ENCODE measurements around the gene WDR64. TPM values are rescaled to one million over a fixed set of nuclear protein-coding genes. Genes with fewer than 3 reads are reported as not detected.
"Not testable (repeated sequence)": the region's sequence is repeated elsewhere in the genome, so short reads cannot be mapped to it uniquely, and the experiment has no call there.

The WDR64 gene
- total RNA-seq, 3 donors from 2014 or later, result not detected

- H3K4me3 ChIP-seq, result no peak overlapping the region
- H3K36me3 ChIP-seq, result no peaks in the 10 kb centered on the region
- no peak for TF ChIP-seq POLR2A (IDR thresholded peaks at IDR 0.05)
- TF ChIP-seq POLR2AphosphoS5 (IDR thresholded peaks at IDR 0.05), result no peak
- TF ChIP-seq CTCF (IDR thresholded peaks at IDR 0.05), result no peak
- H3K27ac ChIP-seq, result no peak overlapping the region
- no peaks in the 10 kb centered on the region for H3K4me1 ChIP-seq
- peaks cover 0 to 4% of the 10 kb centered on the region in 2 donors for H3K9me3 ChIP-seq
- DNase-seq (ENCODE audit: low spot score in 2 of 2), result no peak
- no peaks in the 10 kb centered on the region for H3K27me3 ChIP-seq
- intact Hi-C loops (cut with DNase I; ENCODE audit: low total_unique reads), result no loop called here
These were observed 27.3 kb downstream of the WDR64 start for GRCh38 chr1:241679404-241679803.

GRCh38 chr1:241679961-241680360, 27.9 kb downstream of the WDR64 start:
- Histone ChIP-seq H3K27me3 (no peaks in the 10 kb centered on the region), H3K9me3 (peaks cover 0 to 4% of the 10 kb centered on the region in 2 donors), H3K36me3 (no peaks in the 10 kb centered on the region), H3K4me1 (no peaks in the 10 kb centered on the region), H3K4me3 (no peak overlapping the region), H3K27ac (no peak overlapping the region)
- intact Hi-C loops (cut with DNase I; ENCODE audit: low total_unique reads), result no loop called here
- TF ChIP-seq POLR2AphosphoS5 (IDR thresholded peaks at IDR 0.05) (no peak), CTCF (IDR thresholded peaks at IDR 0.05) (no peak), POLR2A (IDR thresholded peaks at IDR 0.05) (no peak)
- no peak for DNase-seq (ENCODE audit: low spot score in 2 of 2)

GRCh38 chr1:241681861-241682448, 29.9 kb downstream of the WDR64 start:
- DNase-seq (ENCODE audit: low spot score in 2 of 2); H3K4me1 ChIP-seq; H3K27ac ChIP-seq; H3K4me3 ChIP-seq; H3K27me3 ChIP-seq; intact Hi-C loops (cut with DNase I; ENCODE audit: low total_unique reads); H3K9me3 ChIP-seq; H3K36me3 ChIP-seq: not testable (repeated sequence)

GRCh38 chr1:241682921-241683320, 30.8 kb downstream of the WDR64 start:
- Histone ChIP-seq H3K9me3 (peaks cover 0 to 4% of the 10 kb centered on the region in 2 donors), H3K27me3 (no peaks in the 10 kb centered on the region), H3K27ac (no peak overlapping the region), H3K36me3 (no peaks in the 10 kb centered on the region), H3K4me3 (no peak overlapping the region), H3K4me1 (no peaks in the 10 kb centered on the region)
- intact Hi-C loops (cut with DNase I; ENCODE audit: low total_unique reads), result no loop called here
- no peak for TF ChIP-seq POLR2AphosphoS5 (IDR thresholded peaks at IDR 0.05)
- TF ChIP-seq CTCF (IDR thresholded peaks at IDR 0.05), result no peak
- no peak for TF ChIP-seq POLR2A (IDR thresholded peaks at IDR 0.05)
- DNase-seq (ENCODE audit: low spot score in 2 of 2), result no peak

GRCh38 chr1:241684108-241684507, 32.0 kb downstream of the WDR64 start:
- intact Hi-C loops (cut with DNase I; ENCODE audit: low total_unique reads), result no loop called here
- no peak for DNase-seq (ENCODE audit: low spot score in 2 of 2)
- peaks cover 0 to 4% of the 10 kb centered on the region in 2 donors for H3K9me3 ChIP-seq
- H3K4me3 ChIP-seq, result no peak overlapping the region
- no peak for TF ChIP-seq CTCF (IDR thresholded peaks at IDR 0.05)
- TF ChIP-seq POLR2AphosphoS5 (IDR thresholded peaks at IDR 0.05), result no peak
- no peak for TF ChIP-seq POLR2A (IDR thresholded peaks at IDR 0.05)
- no peaks in the 10 kb centered on the region for H3K36me3 ChIP-seq
- no peaks in the 10 kb centered on the region for H3K4me1 ChIP-seq
- H3K27me3 ChIP-seq, result no peaks in the 10 kb centered on the region
- H3K27ac ChIP-seq, result no peak overlapping the region

- intact Hi-C loops (cut with DNase I; ENCODE audit: low total_unique reads), result no loop called here
- Histone ChIP-seq H3K4me1 (no peaks in the 10 kb centered on the region), H3K9me3 (peaks cover 0 to 5% of the 10 kb centered on the region in 2 donors), H3K36me3 (no peaks in the 10 kb centered on the region), H3K27me3 (no peaks in the 10 kb centered on the region), H3K27ac (no peak overlapping the region), H3K4me3 (no peak overlapping the region)
- no peak for TF ChIP-seq POLR2A (IDR thresholded peaks at IDR 0.05)
- TF ChIP-seq CTCF (IDR thresholded peaks at IDR 0.05), result no peak
- no peak for TF ChIP-seq POLR2AphosphoS5 (IDR thresholded peaks at IDR 0.05)
- no peak for DNase-seq (ENCODE audit: low spot score in 2 of 2)
These were observed 36.9 kb downstream of the WDR64 start for GRCh38 chr1:241688940-241689368.
